Erythroblast (primary cell): ENCODE data around the gene BIRC2.

Experiments used
- DNase-seq, 2 experiments: peaks; one replicate each; lab custom pipeline; 2025; lab: John Stamatoyannopoulos, UW
- GATA1 ChIP-seq: IDR thresholded peaks from 2 replicates; pipeline ENCODE4 v1.6.1; 2011; ENCODE audit warnings: low read depth, mild to moderate bottlenecking, control low read depth, low read length, moderate library complexity
- POLR2A ChIP-seq: IDR thresholded peaks from 2 replicates; pipeline ENCODE4 v1.6.1; 2011; ENCODE audit warnings: mild to moderate bottlenecking, low read length

The BIRC2 gene

GRCh38 chr11:102413497-102413896 lies 66.5 kb downstream of the BIRC2 start:
- no peak for DNase-seq
- TF ChIP-seq GATA1 = no peak
- no peak for TF ChIP-seq POLR2A

GRCh38 chr11:102414559-102414958 lies 67.5 kb downstream of the BIRC2 start:
- no peak for DNase-seq
- no peak for TF ChIP-seq GATA1
- TF ChIP-seq POLR2A = no peak

- no peak for TF ChIP-seq GATA1
- TF ChIP-seq POLR2A = no peak
- no peak for DNase-seq
Measured at GRCh38 chr11:102415304-102415916, 68.4 kb downstream of the BIRC2 start.

GRCh38 chr11:102416976-102417375 lies 70.0 kb downstream of the BIRC2 start:
- no peak for DNase-seq
- TF ChIP-seq GATA1 = no peak
- no peak for TF ChIP-seq POLR2A

- TF ChIP-seq GATA1 = no peak
- no peak for TF ChIP-seq POLR2A
- no peak for DNase-seq
Measured at GRCh38 chr11:102419181-102419580, 72.2 kb downstream of the BIRC2 start.

- DNase-seq = no peak
- TF ChIP-seq POLR2A (no peak), GATA1 (no peak)
Measured at GRCh38 chr11:102420547-102420946, 73.5 kb downstream of the BIRC2 start.

- TF ChIP-seq GATA1 (no peak), POLR2A (no peak)
- no peak for DNase-seq
Measured at GRCh38 chr11:102421261-102421660, 74.2 kb downstream of the BIRC2 start.

- DNase-seq = no peak
- TF ChIP-seq GATA1 = no peak
- TF ChIP-seq POLR2A = no peak
Measured at GRCh38 chr11:102422817-102423712, 76.1 kb downstream of the BIRC2 start.

- no peak for DNase-seq
- TF ChIP-seq POLR2A (no peak), GATA1 (no peak)
Measured at GRCh38 chr11:102423936-102424335, 76.9 kb downstream of the BIRC2 start.

GRCh38 chr11:102426000-102426399 lies 79.0 kb downstream of the BIRC2 start:
- no peak for DNase-seq
- TF ChIP-seq GATA1 = no peak
- TF ChIP-seq POLR2A = no peak

- no peak for TF ChIP-seq POLR2A
- DNase-seq = no peak
Measured at GRCh38 chr11:102426570-102426969, 79.6 kb downstream of the BIRC2 start.

- DNase-seq = no peak
- no peak for TF ChIP-seq GATA1
- TF ChIP-seq POLR2A = no peak
Measured at GRCh38 chr11:102427068-102427467, 80.1 kb downstream of the BIRC2 start.
